GM13976 (cell line): ENCODE results near the gene ARSI.

ENCODE experiments used
- DNase-seq: peaks from one replicate; pipeline ENCODE4 v3.0.0; 2012; ENCODE audit warnings: low spot score
- in situ Hi-C: fragments of 300-500 bp; cut with MboI; formaldehyde crosslinking; loops from one replicate; pipeline ENCODE4 v1.12.0; 2022; ENCODE audit warnings: low sequenced_read_pairs, mixed read lengths, inconsistent platforms; ENCODE audit not compliant: unreplicated experiment
- TF ChIP-seq, protein P1 (sequence below): IDR thresholded peaks from 2 replicates; pipeline ENCODE4 v1.5.1; 2012; ENCODE audit warnings: borderline replicate concordance, mild to moderate bottlenecking; ENCODE audit not compliant: insufficient read depth; ENCODE audit errors: extremely low read depth, missing control alignments, control extremely low read depth

ARSI gene

DNA sequence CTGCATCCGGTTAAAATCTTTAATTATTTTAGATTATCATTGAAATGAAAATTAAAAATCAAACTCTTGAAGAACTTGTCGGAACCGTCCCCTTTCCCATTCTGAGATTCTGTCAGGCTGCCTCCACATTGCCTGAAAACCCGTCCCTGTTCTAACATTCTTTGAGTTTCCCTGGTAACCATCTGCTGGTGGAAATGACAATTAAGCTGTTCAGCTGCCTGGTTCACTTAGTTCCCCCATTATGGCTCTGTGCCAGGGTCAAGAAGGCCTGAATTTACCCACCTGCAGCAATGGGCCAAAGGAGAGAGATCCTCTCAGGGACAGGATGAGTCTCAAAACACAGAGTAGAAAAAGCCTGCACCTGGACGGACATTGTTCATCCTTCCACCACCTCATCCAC lies 43.0 kb upstream of the ARSI start:
- in situ Hi-C loops, result no loop called here
- TF ChIP-seq, protein P1, sequence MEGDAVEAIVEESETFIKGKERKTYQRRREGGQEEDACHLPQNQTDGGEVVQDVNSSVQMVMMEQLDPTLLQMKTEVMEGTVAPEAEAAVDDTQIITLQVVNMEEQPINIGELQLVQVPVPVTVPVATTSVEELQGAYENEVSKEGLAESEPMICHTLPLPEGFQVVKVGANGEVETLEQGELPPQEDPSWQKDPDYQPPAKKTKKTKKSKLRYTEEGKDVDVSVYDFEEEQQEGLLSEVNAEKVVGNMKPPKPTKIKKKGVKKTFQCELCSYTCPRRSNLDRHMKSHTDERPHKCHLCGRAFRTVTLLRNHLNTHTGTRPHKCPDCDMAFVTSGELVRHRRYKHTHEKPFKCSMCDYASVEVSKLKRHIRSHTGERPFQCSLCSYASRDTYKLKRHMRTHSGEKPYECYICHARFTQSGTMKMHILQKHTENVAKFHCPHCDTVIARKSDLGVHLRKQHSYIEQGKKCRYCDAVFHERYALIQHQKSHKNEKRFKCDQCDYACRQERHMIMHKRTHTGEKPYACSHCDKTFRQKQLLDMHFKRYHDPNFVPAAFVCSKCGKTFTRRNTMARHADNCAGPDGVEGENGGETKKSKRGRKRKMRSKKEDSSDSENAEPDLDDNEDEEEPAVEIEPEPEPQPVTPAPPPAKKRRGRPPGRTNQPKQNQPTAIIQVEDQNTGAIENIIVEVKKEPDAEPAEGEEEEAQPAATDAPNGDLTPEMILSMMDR, result no peak
- DNase-seq, result no peak

DNA sequence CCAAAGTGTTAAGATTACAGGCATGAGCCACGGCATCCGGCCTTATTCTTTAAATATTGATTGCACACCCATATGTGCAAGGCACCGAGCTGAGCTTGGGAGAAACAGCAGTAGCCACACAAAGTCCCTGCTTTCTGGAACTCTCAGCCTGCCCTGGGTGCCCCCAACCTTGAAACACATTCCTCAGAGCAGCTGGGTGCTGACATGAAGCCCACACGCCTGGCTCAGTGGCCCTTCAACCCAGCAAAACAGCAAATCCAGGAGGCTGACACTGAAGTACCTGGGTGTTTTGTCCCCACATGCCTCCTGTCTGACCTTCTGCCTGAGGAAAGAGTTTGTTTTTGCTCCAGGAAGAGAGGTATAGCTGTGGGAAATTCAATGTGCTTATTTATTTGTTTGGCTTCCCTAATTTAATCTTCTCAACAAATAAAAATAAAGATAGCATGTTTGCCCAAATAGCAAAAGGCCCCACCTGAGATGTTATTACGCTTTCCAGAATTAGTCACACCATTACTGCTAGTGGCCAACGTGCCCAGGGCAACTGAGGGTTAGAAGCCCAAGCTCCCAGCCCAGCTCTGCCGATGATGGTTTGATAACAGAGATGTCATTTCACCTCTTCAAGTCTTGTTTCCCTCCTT lies 41.4 kb upstream of the ARSI start:
- DNase-seq, result no peak
- TF ChIP-seq, protein P1, result no peak
- in situ Hi-C loops, result no loop called here

DNA sequence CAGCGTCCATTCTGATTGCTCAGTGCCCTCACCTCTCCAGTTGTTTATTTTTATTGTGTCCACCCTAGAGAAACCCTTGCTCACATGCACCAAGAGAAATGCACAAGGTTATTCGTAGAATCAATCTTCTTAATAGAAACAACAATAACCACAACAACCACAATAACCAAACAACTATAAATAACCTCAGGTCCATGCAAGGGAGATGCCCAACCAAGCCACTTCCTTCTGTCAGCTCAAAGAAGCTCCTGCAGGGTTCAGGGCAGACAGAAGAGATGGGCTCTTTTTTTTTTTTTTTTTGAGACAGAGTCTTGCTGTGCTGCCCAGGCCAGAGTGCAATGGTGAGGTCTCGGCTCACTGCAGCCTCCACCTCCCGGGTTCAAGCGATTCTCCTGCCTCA lies 39.9 kb upstream of the ARSI start:
- DNase-seq, result no peak
- TF ChIP-seq, protein P1, result no peak
- in situ Hi-C loops, result no loop called here

DNA sequence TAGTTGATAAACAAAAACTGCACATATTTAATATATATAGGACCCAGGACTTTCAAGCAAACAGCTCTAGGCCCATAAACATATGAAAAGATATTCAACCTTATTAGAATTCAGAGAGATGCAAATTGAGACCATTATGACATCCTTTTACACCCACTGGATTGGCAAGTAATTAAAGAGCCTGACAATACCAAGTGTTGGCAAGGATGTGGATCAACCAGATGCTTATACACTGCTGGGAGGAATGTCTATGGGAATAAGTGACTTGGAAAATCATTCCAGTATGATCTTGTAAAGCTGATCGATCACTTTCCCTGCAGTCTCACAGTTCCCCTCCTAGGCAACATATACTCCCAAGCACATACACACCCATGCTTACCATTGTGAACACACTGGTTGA lies 39.3 kb upstream of the ARSI start:
- in situ Hi-C loops, result no loop called here
- TF ChIP-seq, protein P1, result no peak
- no peak for DNase-seq

DNA sequence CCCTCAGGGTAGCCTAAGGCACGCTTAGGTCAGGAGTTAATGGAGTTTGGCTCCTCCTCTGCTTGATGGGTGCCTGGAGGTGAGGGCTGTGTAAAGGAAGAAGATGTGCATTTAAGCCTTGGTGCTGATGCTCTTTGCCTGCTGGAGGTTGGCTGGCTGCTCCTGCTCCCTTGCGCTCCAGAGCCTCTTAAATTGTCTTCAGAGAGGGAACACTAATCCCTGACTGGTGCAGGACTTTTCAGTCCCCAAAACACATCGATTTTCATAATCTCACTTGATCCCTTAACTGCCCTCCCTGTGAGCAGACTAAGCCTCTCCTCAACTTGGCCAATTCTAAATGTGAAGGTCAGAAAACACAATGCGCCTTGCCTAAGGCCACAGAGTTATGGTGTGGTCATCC lies 38.6 kb upstream of the ARSI start:
- TF ChIP-seq, protein P1, result no peak
- in situ Hi-C loops, result no loop called here
- no peak for DNase-seq

DNA sequence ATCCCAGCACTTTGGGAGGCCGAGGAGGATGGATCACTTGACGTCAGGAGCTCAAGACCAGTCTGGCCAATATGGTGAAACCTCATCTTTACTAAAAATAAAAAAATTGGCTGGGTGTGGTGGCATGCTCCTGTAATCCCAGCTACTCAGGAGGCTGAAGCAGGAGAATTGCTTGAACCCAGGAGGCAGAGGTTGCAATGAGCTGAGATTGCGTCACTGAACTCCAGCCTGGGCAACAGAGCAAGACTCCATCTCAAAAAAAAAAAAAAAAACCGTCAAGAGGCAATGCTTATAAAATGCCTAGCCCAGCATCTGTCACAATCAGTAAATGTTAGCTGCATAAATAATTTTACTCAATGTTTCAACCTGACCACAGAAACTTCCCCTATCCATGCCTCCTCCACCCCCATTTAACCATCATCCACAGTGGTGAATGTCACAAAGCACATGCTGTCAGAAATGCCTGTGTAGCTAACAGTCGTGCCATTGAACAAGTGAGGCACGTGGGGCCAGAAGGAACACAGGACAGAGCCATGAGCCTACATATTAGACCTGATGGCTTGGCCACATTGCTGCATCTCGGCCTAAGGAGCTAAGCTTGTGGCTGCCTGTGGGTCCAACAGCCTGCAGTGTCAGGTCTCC lies 38.0 kb upstream of the ARSI start:
- TF ChIP-seq, protein P1, result no peak
- no peak for DNase-seq
- in situ Hi-C loops, result no loop called here

DNA sequence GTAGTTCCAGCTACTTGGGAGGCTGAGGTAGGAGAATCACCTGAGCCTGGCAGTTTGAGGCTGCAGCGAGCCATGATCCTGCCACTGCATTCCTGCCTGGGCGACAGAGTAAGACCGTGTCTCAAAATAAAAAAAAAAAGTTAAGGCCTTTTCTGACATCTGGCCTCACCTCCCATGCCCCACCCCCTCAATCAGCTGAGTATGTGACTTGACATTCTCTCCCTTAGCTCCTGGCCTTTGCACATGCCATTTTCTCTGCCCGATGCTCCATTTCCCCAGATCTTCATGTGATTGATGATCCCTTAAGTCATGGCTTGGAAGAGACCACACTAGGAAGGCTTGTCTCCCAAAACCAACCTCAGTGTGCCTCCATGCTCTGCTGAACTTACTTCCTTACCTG lies 37.1 kb upstream of the ARSI start:
- TF ChIP-seq, protein P1, result no peak
- in situ Hi-C loops, result no loop called here
- DNase-seq, result no peak
